A673 (cell line): ENCODE measurements around the gene EIF1.

Source experiments
- EZH2 ChIP-seq: fragments of 200-600 bp; sonication (generic); IDR thresholded peaks from 2 replicates; pipeline ENCODE4 v1.6.1; 2017; ENCODE audit warnings: borderline replicate concordance, low read depth, mild to moderate bottlenecking, mixed read lengths, antibody characterized with exemption, low read length; ENCODE audit not compliant: poor library complexity, severe bottlenecking
- TF ChIP-seq, protein P1 (sequence below): fragments of 300-800, 200-600 bp; sonication (generic); conservative IDR thresholded peaks from 2 replicates; pipeline ENCODE4 v1.5.1; 2017; ENCODE audit warnings: low read depth, mild to moderate bottlenecking, antibody characterized with exemption, low read length, moderate library complexity, mixed read lengths

DNA sequence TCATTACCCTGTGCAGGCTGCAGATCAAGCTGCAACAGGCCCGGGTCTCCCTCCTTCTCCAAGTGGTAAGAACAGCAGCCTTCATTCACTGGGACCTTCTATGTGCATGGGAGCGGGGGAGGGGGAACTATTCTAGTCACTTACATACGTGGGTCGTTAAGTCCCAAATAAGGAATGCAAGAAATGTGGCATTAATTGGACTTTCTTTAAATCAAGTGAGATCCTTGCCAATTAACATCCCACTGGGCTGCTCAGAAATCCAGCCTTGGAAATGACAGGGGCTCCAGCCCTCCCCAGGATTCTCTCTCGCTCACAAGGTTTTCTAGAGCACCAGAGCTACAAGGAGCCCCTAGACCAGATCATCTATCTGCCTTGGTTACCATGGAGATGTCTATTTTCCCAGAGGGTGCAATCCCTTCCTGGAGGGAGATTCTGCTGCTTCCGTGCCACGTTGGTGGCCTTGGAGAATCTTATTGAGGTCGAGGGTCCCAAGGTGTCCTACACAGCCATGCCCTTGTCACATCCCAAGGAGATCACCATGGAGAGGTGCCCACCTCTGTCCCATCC is 5.2 kb upstream of the EIF1 start:
- TF ChIP-seq, protein P1, sequence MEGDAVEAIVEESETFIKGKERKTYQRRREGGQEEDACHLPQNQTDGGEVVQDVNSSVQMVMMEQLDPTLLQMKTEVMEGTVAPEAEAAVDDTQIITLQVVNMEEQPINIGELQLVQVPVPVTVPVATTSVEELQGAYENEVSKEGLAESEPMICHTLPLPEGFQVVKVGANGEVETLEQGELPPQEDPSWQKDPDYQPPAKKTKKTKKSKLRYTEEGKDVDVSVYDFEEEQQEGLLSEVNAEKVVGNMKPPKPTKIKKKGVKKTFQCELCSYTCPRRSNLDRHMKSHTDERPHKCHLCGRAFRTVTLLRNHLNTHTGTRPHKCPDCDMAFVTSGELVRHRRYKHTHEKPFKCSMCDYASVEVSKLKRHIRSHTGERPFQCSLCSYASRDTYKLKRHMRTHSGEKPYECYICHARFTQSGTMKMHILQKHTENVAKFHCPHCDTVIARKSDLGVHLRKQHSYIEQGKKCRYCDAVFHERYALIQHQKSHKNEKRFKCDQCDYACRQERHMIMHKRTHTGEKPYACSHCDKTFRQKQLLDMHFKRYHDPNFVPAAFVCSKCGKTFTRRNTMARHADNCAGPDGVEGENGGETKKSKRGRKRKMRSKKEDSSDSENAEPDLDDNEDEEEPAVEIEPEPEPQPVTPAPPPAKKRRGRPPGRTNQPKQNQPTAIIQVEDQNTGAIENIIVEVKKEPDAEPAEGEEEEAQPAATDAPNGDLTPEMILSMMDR: no peak
- TF ChIP-seq EZH2: no peak
